H9 (cell line): ENCODE results near the gene SMIM20. TPM values are rescaled to one million over a fixed set of nuclear protein-coding genes. Genes with fewer than 3 reads are reported as not detected.

Experiments used
- DNase-seq: peaks from one replicate; pipeline ENCODE4 v3.0.0-alpha.2; 2017
- H2AFZ ChIP-seq: one replicate; pipeline ENCODE4 v1.6.1; 2013; ENCODE audit warnings: mild to moderate bottlenecking, low read length, control low read depth, moderate library complexity
- H2AK5ac ChIP-seq: 2 replicates; pipeline ENCODE4 v1.6.1; 2013; ENCODE audit warnings: low read length, control low read depth, mixed read lengths; ENCODE audit not compliant: insufficient read length
- H2BK120ac ChIP-seq: one replicate; pipeline ENCODE4 v1.6.1; 2013; ENCODE audit warnings: low read depth, mild to moderate bottlenecking, low read length, control low read depth, inconsistent platforms; ENCODE audit not compliant: poor library complexity, severe bottlenecking
- H2BK12ac ChIP-seq: 2 replicates; pipeline ENCODE4 v1.6.1; 2013; ENCODE audit warnings: low read length, control low read depth, mixed read lengths, low read depth; ENCODE audit not compliant: insufficient read length
- H2BK15ac ChIP-seq: 2 replicates; pipeline ENCODE4 v1.6.1; 2013; ENCODE audit warnings: low read depth, low read length, control low read depth
- H2BK20ac ChIP-seq: one replicate; pipeline ENCODE4 v1.6.1; 2013; ENCODE audit warnings: low read depth, mild to moderate bottlenecking, low read length, control low read depth, inconsistent platforms; ENCODE audit not compliant: poor library complexity, severe bottlenecking
- H2BK5ac ChIP-seq: 2 replicates; pipeline ENCODE4 v1.6.1; 2013; ENCODE audit warnings: low read length, control low read depth, mixed read lengths; ENCODE audit not compliant: insufficient read length
- H3K14ac ChIP-seq: 2 replicates; pipeline ENCODE4 v1.6.1; 2013; ENCODE audit warnings: low read length, control low read depth; ENCODE audit not compliant: insufficient read depth
- H3K18ac ChIP-seq: 2 replicates; pipeline ENCODE4 v1.6.1; 2013; ENCODE audit warnings: low read depth, mild to moderate bottlenecking, mixed read lengths, low read length, control low read depth; ENCODE audit not compliant: insufficient read length
- H3K23ac ChIP-seq: 2 replicates; pipeline ENCODE4 v1.6.1; 2013; ENCODE audit warnings: low read length, control low read depth, mixed read lengths, low read depth; ENCODE audit not compliant: insufficient read length
- H3K23me2 ChIP-seq: 2 replicates; pipeline ENCODE4 v1.6.1; 2013; ENCODE audit warnings: low read depth, mild to moderate bottlenecking, mixed read lengths, low read length, control low read depth; ENCODE audit not compliant: insufficient read length, poor library complexity, severe bottlenecking
- H3K27ac ChIP-seq: 2 replicates; pipeline ENCODE4 v1.5.1; 2013; ENCODE audit warnings: low read length, control low read depth, mixed read lengths, low read depth; ENCODE audit not compliant: insufficient read length
- H3K27me3 ChIP-seq: 2 replicates; pipeline ENCODE4 v1.6.1; 2013; ENCODE audit warnings: low read length, control low read depth, inconsistent platforms; ENCODE audit not compliant: insufficient read depth
- H3K4ac ChIP-seq: 2 replicates; pipeline ENCODE4 v1.6.1; 2013; ENCODE audit warnings: low read depth, mild to moderate bottlenecking, control low read depth, inconsistent platforms, low read length, moderate library complexity
- H3K4me1 ChIP-seq: 2 replicates; pipeline ENCODE4 v1.6.1; 2013; ENCODE audit warnings: low read length, control low read depth, inconsistent platforms; ENCODE audit not compliant: insufficient read depth
- H3K4me2 ChIP-seq: 2 replicates; pipeline ENCODE4 v1.6.1; 2013; ENCODE audit warnings: low read length, control low read depth, mixed read lengths; ENCODE audit not compliant: insufficient read length, insufficient read depth
- H3K56ac ChIP-seq: 2 replicates; pipeline ENCODE4 v1.6.1; 2013; ENCODE audit warnings: low read depth, mild to moderate bottlenecking, mixed read lengths, low read length, control low read depth; ENCODE audit not compliant: insufficient read length
- H3K79me1 ChIP-seq: 2 replicates; pipeline ENCODE4 v1.6.1; 2013; ENCODE audit warnings: low read depth, mild to moderate bottlenecking, moderate library complexity, low read length, control low read depth, inconsistent platforms; ENCODE audit not compliant: insufficient read depth, poor library complexity, severe bottlenecking
- H3K79me2 ChIP-seq: 2 replicates; pipeline ENCODE4 v1.6.1; 2013; ENCODE audit warnings: low read length, control low read depth, inconsistent platforms; ENCODE audit not compliant: insufficient read depth
- H3K9ac ChIP-seq: 2 replicates; pipeline ENCODE4 v1.6.1; 2013; ENCODE audit warnings: low read length, control low read depth, mixed read lengths; ENCODE audit not compliant: insufficient read length; ENCODE audit errors: extremely low read depth
- H3K9me3 ChIP-seq: one replicate; pipeline ENCODE4 v1.6.1; 2013; ENCODE audit warnings: low read depth, low read length, inconsistent platforms; ENCODE audit not compliant: control insufficient read depth
- H3T11ph ChIP-seq: one replicate; pipeline ENCODE4 v1.6.1; 2013; ENCODE audit warnings: mild to moderate bottlenecking, low read length, control low read depth, inconsistent platforms
- H4K20me1 ChIP-seq: one replicate; pipeline ENCODE4 v1.6.1; 2013; ENCODE audit not compliant: control insufficient read depth, insufficient read length, insufficient read depth
- H4K5ac ChIP-seq: 2 replicates; pipeline ENCODE4 v1.6.1; 2013; ENCODE audit warnings: low read depth, mild to moderate bottlenecking, mixed read lengths, low read length, control low read depth; ENCODE audit not compliant: insufficient read length
- H4K8ac ChIP-seq: replicated peaks from 2 replicates; pipeline ENCODE4 v1.6.1; 2013; ENCODE audit warnings: low read length, control low read depth, mixed read lengths, low read depth; ENCODE audit not compliant: insufficient read length
- H4K91ac ChIP-seq: 2 replicates; pipeline ENCODE4 v1.6.1; 2013; ENCODE audit warnings: low read depth, mild to moderate bottlenecking, moderate library complexity, mixed read lengths, low read length, control low read depth; ENCODE audit not compliant: insufficient read length
- H3K27ac Mint-ChIP-seq, 3 experiments: 2 replicates in 2 of 3; 3 replicates in 1 of 3; pipeline ENCODE4 v1.8.0; 2020 to 2021; ENCODE audit warnings: mixed read lengths in 3 of 3, mild to moderate bottlenecking in 1 of 3, moderate library complexity in 1 of 3
- H3K27me3 Mint-ChIP-seq: 2 replicates; pipeline ENCODE4 v1.8.0; 2021; ENCODE audit warnings: low read depth, mild to moderate bottlenecking, moderate library complexity, mixed read lengths
- H3K36me3 Mint-ChIP-seq, 3 experiments: 2 replicates in 2 of 3; 3 replicates in 1 of 3; pipeline ENCODE4 v1.8.0; 2020 to 2021; ENCODE audit warnings: low read depth in 3 of 3, mixed read lengths in 3 of 3; ENCODE audit not compliant: insufficient read depth in 1 of 3
- H3K4me1 Mint-ChIP-seq, 2 experiments: 2 replicates each; pipeline ENCODE4 v1.8.0; 2020; ENCODE audit warnings: mixed read lengths in 2 of 2
- H3K4me3 Mint-ChIP-seq, 2 experiments: 2 replicates in 1 of 2; 3 replicates in 1 of 2; pipeline ENCODE4 v1.8.0; 2020 to 2021; ENCODE audit warnings: mild to moderate bottlenecking in 2 of 2, mixed read lengths in 2 of 2, moderate library complexity in 1 of 2
- H3K9me3 Mint-ChIP-seq, 2 experiments: 2 replicates in 1 of 2; 3 replicates in 1 of 2; pipeline ENCODE4 v1.8.0; 2020; ENCODE audit warnings: mild to moderate bottlenecking in 2 of 2, mixed read lengths in 2 of 2, moderate library complexity in 1 of 2
- CTCF ChIP-seq: fragments of 200-600 bp; sonication (generic); conservative IDR thresholded peaks from 3 replicates; pipeline ENCODE4 v1.8.0; 2021; ENCODE audit warnings: antibody characterized with exemption, mild to moderate bottlenecking
- WGBS: extraction: QIAGEN DNeasy Blood & Tissue Kit; methylation state at CpG from one replicate; pipeline ENCODE4 v1.1.7; 2013; ENCODE audit warnings: missing lambda C conversion rate, low lambda C conversion rate, mixed read lengths; ENCODE audit not compliant: insufficient read length; ENCODE audit errors: extremely low coverage; 5-methylcytosine and 5-hydroxymethylcytosine counted together
- total RNA-seq: library from RNA; stranded (reverse); gene quantifications from 2 replicates; pipeline ENCODE4 v1.2.1, GENCODE V29; 2021

SMIM20 gene
- total RNA-seq, 1 experiment from 2014 or later = 40.2 TPM

- no CpG with 5 or more reads among the region's 3 CpGs for WGBS
- peaks cover 0 to 4% (median 4%) of the 10 kb centered on the region in 3 experiments; a peak in 2 of 7 replicates for H3K36me3 Mint-ChIP-seq
- Histone ChIP-seq H3K23me2 (no peaks in the 10 kb centered on the region), H3K79me1 (no peaks in the 10 kb centered on the region), H2BK12ac (no peak overlapping the region), H3K14ac (no peak overlapping the region), H3K56ac (no peak overlapping the region), H3K9me3 (no peaks in the 10 kb centered on the region), H3T11ph (no peak overlapping the region), H4K5ac (no peak overlapping the region), H3K4me1 (no peaks in the 10 kb centered on the region), H4K20me1 (no peaks in the 10 kb centered on the region), H3K27ac (no peak overlapping the region), H3K27me3 (no peaks in the 10 kb centered on the region), H2BK120ac (no peak overlapping the region), H4K8ac (no peak overlapping the region), H2AK5ac (no peak overlapping the region), H3K79me2 (no peaks in the 10 kb centered on the region), H3K4me2 (no peak overlapping the region), H2BK20ac (no peak overlapping the region), H3K18ac (no peak overlapping the region), H3K4ac (no peak overlapping the region), H3K9ac (no peak overlapping the region), H4K91ac (no peak overlapping the region), H2BK15ac (no peak overlapping the region), H2AFZ (no peak overlapping the region), H3K23ac (no peak overlapping the region), H2BK5ac (no peak overlapping the region)
- no peak overlapping the region for H3K27ac Mint-ChIP-seq
- no peak for TF ChIP-seq CTCF
- DNase-seq = no peak
- H3K27me3 Mint-ChIP-seq = peaks cover 3% of the 10 kb centered on the region
- H3K4me3 Mint-ChIP-seq = no peak overlapping the region
- H3K9me3 Mint-ChIP-seq = peaks cover 3 to 10% of the 10 kb centered on the region in 2 experiments; a peak in 4 of 5 replicates
- peaks cover 12 to 17% of the 10 kb centered on the region in 2 experiments for H3K4me1 Mint-ChIP-seq
These were observed 9.3 kb upstream of the SMIM20 start for GRCh38 chr4:25904748-25905082.
